SK-N-SH (cell line): ENCODE data around the gene HSPB7. TPM values are rescaled to one million over a fixed set of nuclear protein-coding genes. Genes with fewer than 3 reads are reported as not detected.

ENCODE experiments used
- CTCF ChIA-PET: fragments of 300-600, 350-600 bp; formaldehyde crosslinking; extraction: SDS; loops from one replicate; lab custom pipeline; 2021; lab: Yijun Ruan, JAX
- POLR2A ChIA-PET: fragments of 350-600 bp; sonication (Branson Sonifier 250); formaldehyde crosslinking; extraction: SDS; loops from one replicate; lab custom pipeline; 2020; ENCODE audit warnings: antibody characterized with exemption, inconsistent platforms; lab: Yijun Ruan, JAX
- DNase-seq: peaks from one replicate; pipeline ENCODE4 v3.0.0; 2012
- H2AFZ ChIP-seq: fragments of 200-600 bp; sonication (generic); 2 replicates; pipeline ENCODE4 v1.8.1; 2016; ENCODE audit warnings: antibody characterized with exemption, mild to moderate bottlenecking, low read depth
- H3F3A ChIP-seq: fragments of 200-600 bp; sonication (generic); replicated peaks from 2 replicates; pipeline ENCODE3; 2016; ENCODE audit warnings: antibody characterized with exemption, mild to moderate bottlenecking; ENCODE audit not compliant: insufficient read depth
- H3K27ac ChIP-seq, 2 experiments: fragments of 200-500 bp in 1 of 2; fragments of 200-600 bp in 1 of 2; sonication (Bioruptor generic) in 1 of 2; sonication (generic), shearing (Covaris generic) in 1 of 2; 2 replicates each; pipeline versions ENCODE4 v1.5.1 to v1.6.1; 2014 to 2016; ENCODE audit warnings: low read depth in 2 of 2, inconsistent platforms in 1 of 2, low read length in 1 of 2, mild to moderate bottlenecking in 1 of 2, mixed read lengths in 1 of 2
- H3K27me3 ChIP-seq: fragments of 200-600 bp; sonication (generic), shearing (Covaris generic); 2 replicates; pipeline ENCODE4 v1.6.1; 2016; ENCODE audit warnings: mixed run types; ENCODE audit not compliant: insufficient read depth
- H3K36me3 ChIP-seq, 2 experiments: fragments of 200-500 bp in 1 of 2; fragments of 200-600 bp in 1 of 2; sonication (Bioruptor generic) in 1 of 2; sonication (generic) in 1 of 2; replicated peaks in 1 of 2; 2 replicates each; pipeline versions ENCODE3 to v1.5.1; 2014 to 2016; ENCODE audit warnings: low read length in 1 of 2, mild to moderate bottlenecking in 1 of 2; ENCODE audit not compliant: insufficient read depth in 2 of 2, control insufficient read depth in 1 of 2
- H3K4me1 ChIP-seq, 2 experiments: fragments of 200-500 bp in 1 of 2; fragments of 200-600 bp in 1 of 2; sonication (Bioruptor generic) in 1 of 2; sonication (generic), shearing (Covaris generic) in 1 of 2; 2 replicates each; pipeline versions ENCODE4 v1.5.1 to v1.6.1; 2014 to 2016; ENCODE audit warnings: low read depth in 1 of 2, low read length in 1 of 2, mixed run types in 1 of 2; ENCODE audit not compliant: insufficient read depth in 2 of 2, control insufficient read depth in 1 of 2
- H3K4me2 ChIP-seq: fragments of 200-600 bp; sonication (generic), shearing (Covaris generic); 2 replicates; pipeline ENCODE4 v1.6.1; 2017; ENCODE audit warnings: mixed run types
- H3K4me3 ChIP-seq, 2 experiments: fragments of 200-500 bp in 1 of 2; fragments of 200-600 bp in 1 of 2; sonication (Bioruptor generic) in 1 of 2; sonication (generic), shearing (Covaris generic) in 1 of 2; 2 replicates each; pipeline versions ENCODE4 v1.5.1 to v1.8.1; 2014 to 2016; ENCODE audit warnings: low read depth in 2 of 2, inconsistent platforms in 1 of 2, low read length in 1 of 2, mild to moderate bottlenecking in 1 of 2, mixed read lengths in 1 of 2, moderate library complexity in 1 of 2
- H3K79me2 ChIP-seq: fragments of 200-600 bp; sonication (generic); 2 replicates; pipeline ENCODE4 v1.8.1; 2017; ENCODE audit warnings: mild to moderate bottlenecking; ENCODE audit not compliant: insufficient read depth
- H3K9ac ChIP-seq: fragments of 200-600 bp; sonication (generic); 2 replicates; pipeline ENCODE4 v1.6.1; 2017; ENCODE audit warnings: mixed run types
- H3K9me2 ChIP-seq: fragments of 200-600 bp; sonication (generic); 2 replicates; pipeline ENCODE4 v1.6.1; 2017; ENCODE audit warnings: mixed run types
- H3K9me3 ChIP-seq: fragments of 200-600 bp; sonication (generic); 2 replicates; pipeline ENCODE4 v1.6.1; 2017; ENCODE audit warnings: mixed run types, mild to moderate bottlenecking, moderate library complexity
- H4K20me1 ChIP-seq: fragments of 200-600 bp; sonication (generic); 2 replicates; pipeline ENCODE4 v1.6.1; 2017; ENCODE audit warnings: mild to moderate bottlenecking, mixed run types; ENCODE audit not compliant: insufficient read depth
- CHD2 ChIP-seq: fragments of 150-350 bp; IDR thresholded peaks from 2 replicates; pipeline ENCODE4 v1.6.1; 2018; ENCODE audit warnings: low read length; ENCODE audit not compliant: partially characterized antibody
- ELF1 ChIP-seq: IDR thresholded peaks from 2 replicates; pipeline ENCODE4 v1.4.0; 2012
- EP300 ChIP-seq, 2 experiments: IDR thresholded peaks; 2 replicates each; pipeline versions ENCODE4 v1.4.0 to v1.6.1; 2012; ENCODE audit warnings: borderline replicate concordance in 1 of 2, low read depth in 1 of 2, low read length in 1 of 2
- FOSL2 ChIP-seq: IDR thresholded peaks from 2 replicates; pipeline ENCODE4 v1.4.0; 2012; ENCODE audit warnings: low read depth, mild to moderate bottlenecking, moderate library complexity, borderline replicate concordance
- FOXJ3 ChIP-seq: sonication (generic); formaldehyde crosslinking; IDR thresholded peaks from 2 replicates; pipeline ENCODE4 v1.5.1; 2020; ENCODE audit warnings: mild to moderate bottlenecking, missing genetic modification reagents
- FOXM1 ChIP-seq: IDR thresholded peaks from 2 replicates; pipeline ENCODE4 v1.4.0; 2012; ENCODE audit warnings: low read depth, mild to moderate bottlenecking
- GABPA ChIP-seq: IDR thresholded peaks from 2 replicates; pipeline ENCODE4 v1.4.0; 2012; ENCODE audit warnings: low read depth, mild to moderate bottlenecking
- GATA2 ChIP-seq: sonication (generic); formaldehyde crosslinking; IDR thresholded peaks from 2 replicates; pipeline ENCODE4 v1.5.0; 2020; ENCODE audit warnings: mild to moderate bottlenecking, missing genetic modification reagents
- JUND ChIP-seq: IDR thresholded peaks from 2 replicates; pipeline ENCODE4 v1.4.0; 2012
- MAX ChIP-seq: IDR thresholded peaks from 2 replicates; pipeline ENCODE4 v1.4.0; 2012; ENCODE audit warnings: low read depth
- MEF2A ChIP-seq: IDR thresholded peaks from 2 replicates; pipeline ENCODE4 v1.4.0; 2012; ENCODE audit warnings: low read depth, borderline replicate concordance
- MXI1 ChIP-seq: IDR thresholded peaks from 2 replicates; pipeline ENCODE4 v1.6.1; 2012; ENCODE audit warnings: mild to moderate bottlenecking, low read depth, low read length, improper control_type of control experiment
- NFIC ChIP-seq: IDR thresholded peaks from 2 replicates; pipeline ENCODE4 v1.4.0; 2012; ENCODE audit warnings: borderline replicate concordance
- NRF1 ChIP-seq: IDR thresholded peaks from 2 replicates; pipeline ENCODE4 v1.6.1; 2012; ENCODE audit warnings: low read depth, mild to moderate bottlenecking, low read length
- PBX3 ChIP-seq: IDR thresholded peaks from 2 replicates; pipeline ENCODE4; 2012
- RAD21 ChIP-seq: IDR thresholded peaks from 2 replicates; pipeline ENCODE4 v1.6.1; 2012; ENCODE audit warnings: mild to moderate bottlenecking, low read length
- RCOR1 ChIP-seq: fragments of 150-350 bp; IDR thresholded peaks from 2 replicates; pipeline ENCODE4 v1.6.1; 2017; ENCODE audit warnings: antibody characterized with exemption, low read length
- RFX5 ChIP-seq: IDR thresholded peaks from 2 replicates; pipeline ENCODE4 v1.6.1; 2012; ENCODE audit warnings: mild to moderate bottlenecking, improper control_type of control experiment, low read length
- RXRA ChIP-seq: IDR thresholded peaks from 2 replicates; pipeline ENCODE4 v1.4.0; 2012; ENCODE audit warnings: low read depth, mild to moderate bottlenecking, borderline replicate concordance
- SIN3A ChIP-seq: IDR thresholded peaks from 2 replicates; pipeline ENCODE4 v1.6.1; 2012; ENCODE audit warnings: low read depth, mild to moderate bottlenecking, low read length, moderate library complexity, borderline replicate concordance
- SMC3 ChIP-seq: IDR thresholded peaks from 2 replicates; pipeline ENCODE4 v1.6.1; 2012; ENCODE audit warnings: low read depth, low read length, improper control_type of control experiment
- TAF1 ChIP-seq: IDR thresholded peaks from 2 replicates; pipeline ENCODE4 v1.6.1; 2012; ENCODE audit warnings: low read depth, mild to moderate bottlenecking, low read length, moderate library complexity, borderline replicate concordance
- TCF12 ChIP-seq: IDR thresholded peaks from 2 replicates; pipeline ENCODE4 v1.4.0; 2012
- TEAD4 ChIP-seq: IDR thresholded peaks from 2 replicates; pipeline ENCODE4 v1.4.0; 2012; ENCODE audit warnings: mild to moderate bottlenecking, borderline replicate concordance; ENCODE audit not compliant: insufficient read depth
- YY1 ChIP-seq: IDR thresholded peaks from 2 replicates; pipeline ENCODE4 v1.4.0; 2012; ENCODE audit warnings: low read depth, mild to moderate bottlenecking
- ZBTB33 ChIP-seq: IDR thresholded peaks from 2 replicates; pipeline ENCODE4 v1.4.0; 2012; ENCODE audit warnings: low read depth, borderline replicate concordance
- WGBS: methylation state at CpG from one replicate; pipeline ENCODE4 v1.1.6; 2017; ENCODE audit warnings: low lambda C conversion rate; 5-methylcytosine and 5-hydroxymethylcytosine counted together
- polyA plus RNA-seq, 3 experiments: library from polyadenylated mRNA; depleted of rRNA; stranded (reverse); fragments of >200 nt; gene quantifications; 2 replicates each; pipeline ENCODE4 v1.2.3, GENCODE V29; 2012
- TF ChIP-seq, protein P1 (sequence below): IDR thresholded peaks from 2 replicates; pipeline ENCODE4 v1.4.0; 2012; ENCODE audit warnings: low read depth, borderline replicate concordance
- TF ChIP-seq, protein P2 (sequence below): fragments of 150-350 bp; IDR thresholded peaks from 2 replicates; pipeline ENCODE4 v1.6.1; 2016; ENCODE audit warnings: mild to moderate bottlenecking, low read depth, low read length
- TF ChIP-seq, protein P3 (sequence below): fragments of 150-350 bp; IDR thresholded peaks from 2 replicates; pipeline ENCODE4 v1.6.1; 2017; ENCODE audit warnings: antibody characterized with exemption, low read length, low read depth, borderline replicate concordance

Gene HSPB7
- polyA plus RNA-seq, 1 of the 3 experiments (the other 2 are of a cell fraction), result 0.05 TPM

- H3K4me2 ChIP-seq, result no peak overlapping the region
- H4K20me1 ChIP-seq, result no peaks in the 10 kb centered on the region
- no peaks in the 10 kb centered on the region for H3K9me2 ChIP-seq
- no peaks in the 10 kb centered on the region for H3K79me2 ChIP-seq
- H3K27me3 ChIP-seq, result no peaks in the 10 kb centered on the region
- peaks cover 0 to 5% of the 10 kb centered on the region in 2 experiments; a peak in 1 of 4 replicates for H3K4me1 ChIP-seq
- H3K9ac ChIP-seq, result no peak overlapping the region
- H3K36me3 ChIP-seq, result no peaks in the 10 kb centered on the region
- ChIA-PET POLR2A (no interaction called here), CTCF (interaction anchor here (0.5 to 6.1 kb wide), 27 partner anchors 10 to 344 kb away, joined by 3 to 58 read pairs (median 4); partner anchors contain the start of genes CLCNKA, CLCNKB, FAM131C and HSPB7)
- no peaks in the 10 kb centered on the region for H3F3A ChIP-seq
- no peak overlapping the region for H3K27ac ChIP-seq
- 5% methylated on average over 4 of the region's 4 CpGs for WGBS
- no peaks in the 10 kb centered on the region for H3K9me3 ChIP-seq
- peak; percentile 91 for DNase-seq
- H2AFZ ChIP-seq, result no peak overlapping the region
- H3K4me3 ChIP-seq, result no peak overlapping the region; a peak in 1 of 4 replicates
- TF ChIP-seq RXRA, result no peak
- TF ChIP-seq SMC3, result peak; percentile 97
- TF ChIP-seq, protein P1, sequence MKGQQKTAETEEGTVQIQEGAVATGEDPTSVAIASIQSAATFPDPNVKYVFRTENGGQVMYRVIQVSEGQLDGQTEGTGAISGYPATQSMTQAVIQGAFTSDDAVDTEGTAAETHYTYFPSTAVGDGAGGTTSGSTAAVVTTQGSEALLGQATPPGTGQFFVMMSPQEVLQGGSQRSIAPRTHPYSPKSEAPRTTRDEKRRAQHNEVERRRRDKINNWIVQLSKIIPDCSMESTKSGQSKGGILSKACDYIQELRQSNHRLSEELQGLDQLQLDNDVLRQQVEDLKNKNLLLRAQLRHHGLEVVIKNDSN, result no peak
- TF ChIP-seq RCOR1, result 0 out of 2 replicates have a peak, but pooled peaks have one; percentile 17
- no peak for TF ChIP-seq JUND
- no peak for TF ChIP-seq SIN3A
- no peak for TF ChIP-seq ZBTB33
- no peak for TF ChIP-seq EP300 (IDR thresholded peaks at IDR 0.05; ENCODE audit: borderline replicate concordance in 1 of 2, low read depth in 1 of 2, low read length in 1 of 2)
- TF ChIP-seq, protein P2, sequence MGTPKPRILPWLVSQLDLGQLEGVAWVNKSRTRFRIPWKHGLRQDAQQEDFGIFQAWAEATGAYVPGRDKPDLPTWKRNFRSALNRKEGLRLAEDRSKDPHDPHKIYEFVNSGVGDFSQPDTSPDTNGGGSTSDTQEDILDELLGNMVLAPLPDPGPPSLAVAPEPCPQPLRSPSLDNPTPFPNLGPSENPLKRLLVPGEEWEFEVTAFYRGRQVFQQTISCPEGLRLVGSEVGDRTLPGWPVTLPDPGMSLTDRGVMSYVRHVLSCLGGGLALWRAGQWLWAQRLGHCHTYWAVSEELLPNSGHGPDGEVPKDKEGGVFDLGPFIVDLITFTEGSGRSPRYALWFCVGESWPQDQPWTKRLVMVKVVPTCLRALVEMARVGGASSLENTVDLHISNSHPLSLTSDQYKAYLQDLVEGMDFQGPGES, result no peak
- peak; percentile 24; the same call in 1 of the 2 replicates for TF ChIP-seq NRF1
- no peak for TF ChIP-seq GATA2 (CRISPR knock-in tag)
- no peak for TF ChIP-seq TCF12
- TF ChIP-seq PBX3, result no peak
- no peak for TF ChIP-seq ELF1
- no peak for TF ChIP-seq MEF2A
- TF ChIP-seq FOSL2, result no peak
- TF ChIP-seq, protein P3, sequence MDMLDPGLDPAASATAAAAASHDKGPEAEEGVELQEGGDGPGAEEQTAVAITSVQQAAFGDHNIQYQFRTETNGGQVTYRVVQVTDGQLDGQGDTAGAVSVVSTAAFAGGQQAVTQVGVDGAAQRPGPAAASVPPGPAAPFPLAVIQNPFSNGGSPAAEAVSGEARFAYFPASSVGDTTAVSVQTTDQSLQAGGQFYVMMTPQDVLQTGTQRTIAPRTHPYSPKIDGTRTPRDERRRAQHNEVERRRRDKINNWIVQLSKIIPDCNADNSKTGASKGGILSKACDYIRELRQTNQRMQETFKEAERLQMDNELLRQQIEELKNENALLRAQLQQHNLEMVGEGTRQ, result no peak
- no peak for TF ChIP-seq MXI1
- TF ChIP-seq RFX5, result peak; percentile 29; the same call in 1 of the 2 replicates
- TF ChIP-seq TEAD4, result no peak
- TF ChIP-seq NFIC, result no peak
- peak; percentile 98 for TF ChIP-seq RAD21
- TF ChIP-seq YY1, result no peak
- no peak for TF ChIP-seq GABPA
- no peak for TF ChIP-seq FOXM1
- no peak for TF ChIP-seq FOXJ3
- no peak for TF ChIP-seq MAX
- no peak for TF ChIP-seq TAF1
- TF ChIP-seq CHD2, result no peak
Measured at GRCh38 chr1:16009030-16009460, 8.8 kb downstream of the HSPB7 start.
